Ovary (tissue), 3 donors: ENCODE measurements around the gene CRIM1.

Source experiments
- EP300 ChIP-seq: sonication (generic); formaldehyde crosslinking; IDR thresholded peaks from one replicate; pipeline ENCODE4 v1.6.1; 2017; ENCODE audit warnings: antibody characterized with exemption
- POLR2A ChIP-seq: fragments of 450-650 bp; IDR thresholded peaks from one replicate; pipeline ENCODE4 v1.6.1; 2017; ENCODE audit warnings: antibody characterized with exemption, mild to moderate bottlenecking, moderate library complexity
- TF ChIP-seq, protein P1 (sequence below), 3 donors: fragments of 450-650 bp in 2 of 3; fragments of 200-600 bp in 1 of 3; IDR thresholded peaks; one replicate each; pipeline versions ENCODE4 v1.5.1 to v1.8.0; 2016 to 2022; ENCODE audit warnings: antibody characterized with exemption in 3 of 3, mild to moderate bottlenecking in 1 of 3
- donor health status: DM: no; HTN: no; CAD: no.

DNA sequence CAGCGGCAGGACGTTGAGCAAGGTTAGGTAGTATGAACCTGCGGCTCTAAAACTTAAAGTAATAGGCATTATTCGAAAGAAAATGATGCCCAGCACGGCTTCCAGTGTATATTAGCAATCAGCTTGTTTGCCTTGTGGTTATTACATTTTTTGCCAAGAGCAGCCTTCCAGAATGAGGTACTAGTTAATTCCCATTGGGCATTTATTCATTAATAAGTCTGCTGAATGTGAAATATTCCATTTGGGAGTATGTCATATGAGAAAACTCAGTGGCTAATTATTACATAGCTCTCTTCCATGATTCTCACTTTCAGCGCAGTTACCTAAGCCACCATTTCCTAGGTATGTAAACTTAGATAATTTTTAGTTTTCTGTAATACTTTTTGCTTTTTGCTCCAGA is 12.9 kb downstream of the CRIM1 start:
- TF ChIP-seq, protein P1, sequence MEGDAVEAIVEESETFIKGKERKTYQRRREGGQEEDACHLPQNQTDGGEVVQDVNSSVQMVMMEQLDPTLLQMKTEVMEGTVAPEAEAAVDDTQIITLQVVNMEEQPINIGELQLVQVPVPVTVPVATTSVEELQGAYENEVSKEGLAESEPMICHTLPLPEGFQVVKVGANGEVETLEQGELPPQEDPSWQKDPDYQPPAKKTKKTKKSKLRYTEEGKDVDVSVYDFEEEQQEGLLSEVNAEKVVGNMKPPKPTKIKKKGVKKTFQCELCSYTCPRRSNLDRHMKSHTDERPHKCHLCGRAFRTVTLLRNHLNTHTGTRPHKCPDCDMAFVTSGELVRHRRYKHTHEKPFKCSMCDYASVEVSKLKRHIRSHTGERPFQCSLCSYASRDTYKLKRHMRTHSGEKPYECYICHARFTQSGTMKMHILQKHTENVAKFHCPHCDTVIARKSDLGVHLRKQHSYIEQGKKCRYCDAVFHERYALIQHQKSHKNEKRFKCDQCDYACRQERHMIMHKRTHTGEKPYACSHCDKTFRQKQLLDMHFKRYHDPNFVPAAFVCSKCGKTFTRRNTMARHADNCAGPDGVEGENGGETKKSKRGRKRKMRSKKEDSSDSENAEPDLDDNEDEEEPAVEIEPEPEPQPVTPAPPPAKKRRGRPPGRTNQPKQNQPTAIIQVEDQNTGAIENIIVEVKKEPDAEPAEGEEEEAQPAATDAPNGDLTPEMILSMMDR (IDR thresholded peaks at IDR 0.05) = no peak
- TF ChIP-seq POLR2A (no peak), EP300 (no peak)
